Progenitor cell of endocrine pancreas (in vitro differentiated cells): Measurements from ENCODE around the gene MYORG. TPM values are rescaled to one million over a fixed set of nuclear protein-coding genes. Genes with fewer than 3 reads are reported as not detected.

ENCODE experiments used
- DNase-seq: peaks from one replicate; pipeline ENCODE4 v3.0.0; 2021; ENCODE audit warnings: low spot score; ENCODE audit not compliant: unreplicated experiment
- H3K27ac Mint-ChIP-seq: 2 replicates; pipeline ENCODE4 v1.8.0; 2021; ENCODE audit warnings: mild to moderate bottlenecking, moderate library complexity, mixed read lengths
- H3K27me3 Mint-ChIP-seq: 2 replicates; pipeline ENCODE4 v1.8.0; 2021; ENCODE audit warnings: mixed read lengths
- H3K36me3 Mint-ChIP-seq: 2 replicates; pipeline ENCODE4 v1.8.0; 2022; ENCODE audit warnings: mixed read lengths; ENCODE audit not compliant: insufficient read depth
- H3K4me1 Mint-ChIP-seq: 2 replicates; pipeline ENCODE4 v1.8.0; 2021; ENCODE audit warnings: low read depth, mixed read lengths
- H3K4me3 Mint-ChIP-seq: 2 replicates; pipeline ENCODE4 v1.8.0; 2021; ENCODE audit warnings: low read depth, mild to moderate bottlenecking, moderate library complexity, mixed read lengths
- H3K9me3 Mint-ChIP-seq: 2 replicates; pipeline ENCODE4 v1.8.0; 2021; ENCODE audit warnings: low read depth, mixed read lengths
- CTCF ChIP-seq: fragments of 200-600 bp; sonication (generic); IDR thresholded peaks from one replicate; pipeline ENCODE4 v1.5.0; 2021; ENCODE audit warnings: antibody characterized with exemption, mild to moderate bottlenecking; ENCODE audit not compliant: unreplicated experiment
- total RNA-seq: library from RNA; stranded (reverse); gene quantifications from 2 replicates; pipeline ENCODE4 v1.2.1, GENCODE V29; 2021

MYORG gene
- total RNA-seq, 1 donor from 2014 or later = 8.8 TPM

GRCh38 chr9:34400686-34401602 is 24.2 kb upstream of the MYORG start:
- H3K9me3 Mint-ChIP-seq = no peaks in the 10 kb centered on the region
- DNase-seq = no peak
- H3K4me3 Mint-ChIP-seq = no peak overlapping the region
- no peaks in the 10 kb centered on the region for H3K27me3 Mint-ChIP-seq
- no peak overlapping the region for H3K27ac Mint-ChIP-seq
- peaks cover 2% of the 10 kb centered on the region for H3K36me3 Mint-ChIP-seq
- H3K4me1 Mint-ChIP-seq = no peaks in the 10 kb centered on the region
- TF ChIP-seq CTCF = no peak

GRCh38 chr9:34400275-34400674 is 23.6 kb upstream of the MYORG start:
- Mint-ChIP-seq H3K27me3 (no peaks in the 10 kb centered on the region), H3K9me3 (no peaks in the 10 kb centered on the region), H3K4me1 (no peaks in the 10 kb centered on the region), H3K4me3 (no peak overlapping the region), H3K36me3 (peaks cover 2% of the 10 kb centered on the region), H3K27ac (no peak overlapping the region)
- TF ChIP-seq CTCF = no peak
- no peak for DNase-seq

GRCh38 chr9:34399729-34400128 is 23.0 kb upstream of the MYORG start:
- Mint-ChIP-seq H3K27ac (no peak overlapping the region), H3K4me1 (no peaks in the 10 kb centered on the region), H3K4me3 (no peak overlapping the region), H3K9me3 (no peaks in the 10 kb centered on the region), H3K27me3 (no peaks in the 10 kb centered on the region), H3K36me3 (peaks cover 2% of the 10 kb centered on the region)
- no peak for TF ChIP-seq CTCF
- no peak for DNase-seq

GRCh38 chr9:34398875-34399274 is 22.2 kb upstream of the MYORG start:
- Mint-ChIP-seq H3K4me3 (no peak overlapping the region), H3K27me3 (no peaks in the 10 kb centered on the region), H3K9me3 (no peaks in the 10 kb centered on the region), H3K36me3 (peaks cover 2% of the 10 kb centered on the region), H3K4me1 (no peaks in the 10 kb centered on the region), H3K27ac (no peak overlapping the region)
- no peak for TF ChIP-seq CTCF
- DNase-seq = no peak

GRCh38 chr9:34396276-34397214 is 19.8 kb upstream of the MYORG start:
- H3K4me3 Mint-ChIP-seq = no peak overlapping the region
- TF ChIP-seq CTCF = no peak
- no peaks in the 10 kb centered on the region for H3K4me1 Mint-ChIP-seq
- H3K27me3 Mint-ChIP-seq = peaks cover 15% of the 10 kb centered on the region
- H3K36me3 Mint-ChIP-seq = peaks cover 2% of the 10 kb centered on the region
- H3K9me3 Mint-ChIP-seq = no peaks in the 10 kb centered on the region
- H3K27ac Mint-ChIP-seq = no peak overlapping the region
- DNase-seq = no peak
